Brain microvascular endothelial cell (primary cell): ENCODE measurements around the gene KRT8.

Source experiments
- DNase-seq: peaks from one replicate; pipeline ENCODE4 v3.0.0-alpha.2; 2020
- H3K27ac ChIP-seq: fragments of 250-450 bp; sonication (Bioruptor Pico); 2 replicates; pipeline ENCODE4 v1.5.1; 2020; ENCODE audit warnings: mild to moderate bottlenecking, moderate library complexity
- H3K27me3 ChIP-seq: fragments of 250-450 bp; sonication (Bioruptor Pico); replicated peaks from 2 replicates; pipeline ENCODE4 v1.5.1; 2020; ENCODE audit warnings: mild to moderate bottlenecking
- H3K36me3 ChIP-seq: fragments of 250-450 bp; sonication (Bioruptor Pico); replicated peaks from 2 replicates; pipeline ENCODE4 v1.5.1; 2020; ENCODE audit warnings: mild to moderate bottlenecking
- H3K4me3 ChIP-seq: 2 replicates; pipeline ENCODE4 v1.5.1; 2011; ENCODE audit warnings: low read depth, mild to moderate bottlenecking, control low read depth, low read length, moderate library complexity
- CTCF ChIP-seq: IDR thresholded peaks from 2 replicates; pipeline ENCODE4 v1.5.1; 2011; ENCODE audit warnings: low read depth, mild to moderate bottlenecking, moderate library complexity, low read length, control low read depth, inconsistent platforms; ENCODE audit errors: missing control alignments
- in situ Hi-C: cut with HindIII; loops from 2 replicates; pipeline ENCODE4 v1.10.0; 2017; ENCODE audit warnings: low sequenced_read_pairs, low pct_ligation_motif_present

Gene KRT8

GRCh38 chr12:52927964-52928363 lies 23.1 kb upstream of the KRT8 start:
- TF ChIP-seq CTCF = no peak
- no peaks in the 10 kb centered on the region for H3K27me3 ChIP-seq
- in situ Hi-C loops = no loop called here
- no peaks in the 10 kb centered on the region for H3K36me3 ChIP-seq
- no peak for DNase-seq
- peak overlapping the region; percentile 85 for H3K27ac ChIP-seq
- no peak overlapping the region for H3K4me3 ChIP-seq

- DNase-seq = no peak
- Histone ChIP-seq H3K4me3 (no peak overlapping the region), H3K27ac (peak overlapping the region; percentile 85), H3K36me3 (no peaks in the 10 kb centered on the region), H3K27me3 (no peaks in the 10 kb centered on the region)
- no peak for TF ChIP-seq CTCF
- in situ Hi-C loops = no loop called here
These were observed 21.8 kb upstream of the KRT8 start for GRCh38 chr12:52926596-52927234.

- in situ Hi-C loops = no loop called here
- DNase-seq = no peak
- Histone ChIP-seq H3K36me3 (no peaks in the 10 kb centered on the region), H3K4me3 (no peak overlapping the region), H3K27me3 (no peaks in the 10 kb centered on the region), H3K27ac (peak overlapping the region; percentile 85)
- TF ChIP-seq CTCF = no peak
These were observed 21.1 kb upstream of the KRT8 start for GRCh38 chr12:52925717-52926595.

GRCh38 chr12:52924764-52925716 lies 20.2 kb upstream of the KRT8 start:
- H3K4me3 ChIP-seq = no peak overlapping the region
- in situ Hi-C loops = no loop called here
- no peak for TF ChIP-seq CTCF
- DNase-seq = peak; percentile 90
- no peaks in the 10 kb centered on the region for H3K36me3 ChIP-seq
- H3K27ac ChIP-seq = peak overlapping the region; percentile 85
- no peaks in the 10 kb centered on the region for H3K27me3 ChIP-seq

DNA sequence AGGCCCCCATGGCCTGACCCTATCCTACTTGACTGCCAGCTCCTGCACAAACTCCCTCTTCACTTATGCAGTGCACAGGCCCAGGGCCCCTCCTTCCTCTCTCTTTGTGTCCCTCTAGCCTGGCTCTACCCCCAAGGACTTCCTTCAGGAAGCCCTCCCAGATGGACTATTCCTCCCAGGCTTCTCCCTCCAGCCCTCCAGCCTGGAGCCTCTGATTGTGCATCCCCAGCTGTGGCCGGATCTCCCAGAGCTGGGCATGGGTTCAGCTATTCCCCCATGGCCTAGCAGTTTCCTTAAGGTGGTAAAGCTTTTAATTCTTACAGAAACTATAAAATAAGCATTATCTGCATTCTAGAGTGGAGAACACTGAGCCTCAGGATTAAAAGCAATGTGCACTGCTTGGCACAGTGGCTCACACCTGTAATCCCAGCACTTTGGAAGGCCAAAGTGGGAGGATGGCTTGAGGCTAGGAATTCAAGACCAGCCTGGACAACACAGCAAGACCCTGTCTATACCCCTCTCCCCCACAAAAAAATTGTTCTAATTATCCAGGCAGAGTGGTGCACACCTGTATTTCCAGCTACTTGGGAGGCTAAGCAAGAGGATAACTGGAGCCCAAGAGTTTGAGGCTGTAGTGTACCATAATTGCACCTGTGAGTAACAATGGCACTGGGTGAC lies 16.8 kb upstream of the KRT8 start:
- no peaks in the 10 kb centered on the region for H3K27me3 ChIP-seq
- no peak overlapping the region for H3K4me3 ChIP-seq
- TF ChIP-seq CTCF = no peak
- in situ Hi-C loops = no loop called here
- H3K27ac ChIP-seq = no peak overlapping the region
- no peaks in the 10 kb centered on the region for H3K36me3 ChIP-seq
- no peak for DNase-seq
